Heart left ventricle (tissue), 13 donors: ENCODE measurements around the gene C20orf202.

ENCODE experiments used
- CTCF ChIP-seq, 12 donors: fragments of 200-600 bp; sonication (generic) in 4 of 12; IDR thresholded peaks; one replicate each; pipeline versions ENCODE4 v1.5.0 to v1.8.0; 2018 to 2022; ENCODE audit warnings: antibody characterized with exemption in 12 of 12, mild to moderate bottlenecking in 5 of 12
- POLR2A ChIP-seq, 2 donors: fragments of 450-650 bp; IDR thresholded peaks; one replicate each; pipeline ENCODE4 v1.6.1; 2017; ENCODE audit warnings: antibody characterized with exemption in 2 of 2, mild to moderate bottlenecking in 2 of 2, moderate library complexity in 2 of 2
- donor health status: ischemic (EF 13 %, LVEDD 7.1; RV severe dilation, severe dysfunction).
- donor health status: DM: no; HTN: yes; CAD: no.
- donor health status: DM: no; HTN: no; CAD: no.
- donor health status: ischemic (EF 25% LVEDD 6.9; RV normal size, moderate dysfunction).
- donor health status: ischemic (EF 25% LVEDD 5.7; RV mildly dilated, moderate dysfunction).
- donor health status: ischemic (EF 35%, LVEDD 5.7; RV mildly dilated, moderate dysfunction).
- donor health status: nonischemic (EF 11% LVEDD 7.7; RV severe dilation, severe dysfunction).
- donor health status: DM: yes; HTN: yes; CAD: no.
- donor health status: PGD.
- donor health status: ischemic (EF 29% LVEDD 5.4; RV normal size, mild dysfunction).
- donor health status: nonischemic (EF 23%, LVEDD 6.1; RV moderate dilation, normal function).

DNA sequence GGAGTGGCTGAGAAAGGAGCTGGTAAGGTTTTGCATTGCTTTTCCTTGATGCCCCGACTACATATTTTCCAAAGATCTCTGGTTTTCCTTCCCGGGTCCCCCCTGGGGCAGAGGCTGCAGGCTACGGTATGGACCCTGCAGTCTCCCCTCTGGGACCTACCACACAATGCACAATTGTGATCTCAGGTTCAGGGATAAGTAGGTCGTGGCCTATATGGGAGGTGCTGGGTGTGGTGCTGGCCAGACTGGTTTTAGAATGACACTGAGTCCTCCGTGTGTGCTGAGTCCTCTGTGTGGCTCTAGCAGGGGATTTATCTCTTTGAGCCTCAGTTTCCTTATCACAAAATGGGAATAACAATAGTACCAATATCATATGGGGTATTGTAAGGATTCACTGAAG lies 376 bp downstream of the C20orf202 start:
- no peak for TF ChIP-seq POLR2A (IDR thresholded peaks at IDR 0.05)
- no peak for TF ChIP-seq CTCF (IDR thresholded peaks at IDR 0.05)
